Adrenal gland (tissue), 12 donors: ENCODE results near the gene ARL15. TPM values are rescaled to one million over a fixed set of nuclear protein-coding genes. Genes with fewer than 3 reads are reported as not detected.

Experiments
- DNase-seq, 7 donors: peaks; one replicate each; pipeline ENCODE4 v3.0.0-alpha.2; 2019 to 2020
- H3K27ac ChIP-seq, 5 donors: fragments of 200-600 bp; sonication (generic) in 4 of 5; 1 replicate in 3 of 5; 2 replicates in 2 of 5; pipeline versions ENCODE4 v1.5.1 to v1.8.0; 2016 to 2020; ENCODE audit warnings: mild to moderate bottlenecking in 1 of 5
- H3K27me3 ChIP-seq: fragments of 200-600 bp; 2 replicates; pipeline ENCODE4 v1.8.0; 2021
- H3K36me3 ChIP-seq, 2 donors: fragments of 200-600 bp; replicated peaks in 1 of 2; 1 replicate in 1 of 2; 2 replicates in 1 of 2; pipeline versions ENCODE4 v1.5.1 to v1.8.0; 2018 to 2022
- H3K4me1 ChIP-seq, 2 donors: fragments of 200-600 bp; replicated peaks in 1 of 2; 1 replicate in 1 of 2; 2 replicates in 1 of 2; pipeline versions ENCODE4 v1.5.1 to v1.8.0; 2018 to 2021
- H3K4me3 ChIP-seq, 4 donors: fragments of 200-600 bp; sonication (generic) in 3 of 4; one replicate each; pipeline ENCODE4 v1.5.1; 2016 to 2018
- H3K9me3 ChIP-seq, 3 donors: fragments of 200-600 bp; sonication (generic) in 1 of 3; replicated peaks in 1 of 3; 1 replicate in 2 of 3; 2 replicates in 1 of 3; pipeline versions ENCODE4 v1.5.1 to v1.8.0; 2016 to 2021
- CTCF ChIP-seq, 6 experiments: fragments of 450-650 bp in 4 of 6; fragments of 200-600 bp in 2 of 6; sonication (generic) in 1 of 6; IDR thresholded peaks; 1 replicate in 5 of 6; 2 replicates in 1 of 6; pipeline versions ENCODE4 v1.5.1 to v1.8.0; 2016 to 2021; ENCODE audit warnings: antibody characterized with exemption in 6 of 6, mild to moderate bottlenecking in 2 of 6, moderate library complexity in 1 of 6
- POLR2A ChIP-seq, 2 donors: fragments of 450-650 bp; IDR thresholded peaks; one replicate each; pipeline ENCODE4 v1.6.1; 2017; ENCODE audit warnings: antibody characterized with exemption in 2 of 2, mild to moderate bottlenecking in 2 of 2, moderate library complexity in 1 of 2
- WGBS, 4 donors: extraction: QIAGEN DNeasy Blood & Tissue Kit in 2 of 4; methylation state at CpG; one replicate each; pipeline versions ENCODE4 v1.1.5 to v1.1.7; 2013 to 2017; 5-methylcytosine and 5-hydroxymethylcytosine counted together
- intact Hi-C, 2 donors: fragments of 100-400 bp; cut with DNase I; formaldehyde crosslinking; loops; one replicate each; pipeline versions ENCODE4 v1.14.1 to v1.15.0; 2022 to 2023
- polyA plus RNA-seq, 3 donors: library from polyadenylated mRNA; stranded (reverse); fragments of 200-250 nt in 2 of 3; fragments of 350-450 nt in 1 of 3; fragmentation: Illumina TruSeq in 1 of 3; extraction: RNeasy Lipid Tissue Mini Kit (QIAGEN cat#74804) in 1 of 3; gene quantifications; one replicate each; pipeline ENCODE4 v1.2.3, GENCODE V29; 2013 to 2014
- total RNA-seq, 9 donors: library from RNA; depleted of rRNA in 4 of 9; stranded (reverse); fragments of >200 nt in 4 of 9; fragments of 120-200 nt in 1 of 9; fragmentation: NEBNext Ultra II Directional in 1 of 9; extraction: Animal tissue kit (Norgen Biotek cat#: 25700) in 1 of 9; gene quantifications; one replicate each; pipeline versions ENCODE4 v1.1.0 to v1.2.4, GENCODE V29; 2013 to 2023
- donor health status: healthy with polysubstance abuse.
- donor health status: Bipolar disorder and iron deficiency.
- donor health status: DM: yes; HTN: yes; CAD: no.
- donor health status: DM: no; HTN: no; CAD: no.
- donor health status: DM: no; HTN: no; CAD: no.
- donor health status: DM: yes; HTN: yes; CAD: no.

Gene ARL15
- total and polyA plus RNA-seq, 12 donors, result 12.1 to 85.6 (median 38.9) TPM

DNA sequence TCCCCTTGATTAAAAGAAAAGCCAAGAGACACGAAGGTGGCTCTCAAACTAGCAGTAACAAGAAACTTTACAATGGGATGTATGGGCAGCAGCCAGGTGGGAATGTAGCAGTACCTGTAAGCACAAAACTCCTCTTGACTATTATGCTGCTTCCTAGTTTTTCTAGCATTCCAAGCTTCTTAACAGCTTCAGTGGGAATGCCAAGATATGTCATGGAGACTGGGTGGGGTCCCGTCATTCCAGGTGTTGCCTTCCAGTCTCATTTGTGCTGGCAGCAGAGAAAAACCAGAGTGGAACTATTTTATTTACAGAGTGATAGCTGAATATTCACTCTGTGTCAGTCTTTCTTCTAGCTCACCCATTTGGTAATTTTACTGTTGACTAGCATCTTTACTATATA lies 236.6 kb downstream of the ARL15 start:
- Histone ChIP-seq H3K36me3 (no peaks in the 10 kb centered on the region), H3K27ac (no peak overlapping the region), H3K27me3 (no peaks in the 10 kb centered on the region), H3K9me3 (no peaks in the 10 kb centered on the region), H3K4me3 (no peak overlapping the region), H3K4me1 (no peaks in the 10 kb centered on the region)
- DNase-seq, result no peak
- intact Hi-C loops, result no loop called here
- no peak for TF ChIP-seq CTCF (IDR thresholded peaks at IDR 0.05)
- no peak for TF ChIP-seq POLR2A (IDR thresholded peaks at IDR 0.05)
- 89 to 97% (median 89%) methylated on average over 2 of the region's 2 CpGs for WGBS, 4 donors

DNA sequence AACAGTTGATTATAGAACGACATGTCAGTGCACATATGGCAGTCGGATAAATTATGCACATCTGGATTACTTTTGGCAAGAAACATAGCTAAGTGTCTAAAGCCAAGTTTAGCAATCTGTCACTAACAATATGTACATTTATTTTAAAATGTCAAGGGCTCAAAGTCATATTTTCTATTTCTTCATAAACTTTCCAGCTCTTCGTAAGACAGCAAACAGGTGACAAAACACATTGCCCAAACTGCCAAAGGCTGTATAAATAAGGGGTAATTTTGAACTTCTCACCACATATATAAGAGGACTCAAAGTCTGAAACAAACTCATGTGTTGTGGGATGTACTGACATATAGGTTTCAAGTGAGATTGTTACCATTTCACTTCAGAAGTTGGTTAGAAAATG lies 237.2 kb downstream of the ARL15 start:
- Histone ChIP-seq H3K9me3 (no peaks in the 10 kb centered on the region), H3K4me1 (no peaks in the 10 kb centered on the region), H3K4me3 (no peak overlapping the region), H3K27me3 (no peaks in the 10 kb centered on the region), H3K36me3 (no peaks in the 10 kb centered on the region), H3K27ac (no peak overlapping the region)
- TF ChIP-seq POLR2A (IDR thresholded peaks at IDR 0.05) (no peak), CTCF (IDR thresholded peaks at IDR 0.05) (no peak)
- DNase-seq, result no peak
- intact Hi-C loops, result no loop called here
- WGBS, 4 donors, result 74 to 79% (median 76%) methylated on average over 3 of the region's 3 CpGs

GRCh38 chr5:54066433-54066832 lies 243.9 kb downstream of the ARL15 start:
- H3K36me3 ChIP-seq, result no peaks in the 10 kb centered on the region
- H3K4me1 ChIP-seq, result no peaks in the 10 kb centered on the region
- DNase-seq, result no peak
- intact Hi-C loops, result no loop called here
- TF ChIP-seq POLR2A (IDR thresholded peaks at IDR 0.05), result no peak
- no peak for TF ChIP-seq CTCF (IDR thresholded peaks at IDR 0.05)
- WGBS, 4 donors, result 89 to 94% (median 93%) methylated on average over 2 of the region's 2 CpGs
- H3K4me3 ChIP-seq, result no peak overlapping the region
- no peak overlapping the region for H3K27ac ChIP-seq
- no peaks in the 10 kb centered on the region for H3K27me3 ChIP-seq
- no peaks in the 10 kb centered on the region for H3K9me3 ChIP-seq

- 77 to 94% (median 84%) methylated on average over 3 of the region's 3 CpGs for WGBS, 4 donors
- no peak for TF ChIP-seq POLR2A (IDR thresholded peaks at IDR 0.05)
- no peak for TF ChIP-seq CTCF (IDR thresholded peaks at IDR 0.05)
- no peak overlapping the region for H3K27ac ChIP-seq
- no peak overlapping the region for H3K4me3 ChIP-seq
- H3K36me3 ChIP-seq, result no peaks in the 10 kb centered on the region
- no peak for DNase-seq
- intact Hi-C loops, result no loop called here
- no peaks in the 10 kb centered on the region for H3K9me3 ChIP-seq
- no peaks in the 10 kb centered on the region for H3K4me1 ChIP-seq
- no peaks in the 10 kb centered on the region for H3K27me3 ChIP-seq
Observed at GRCh38 chr5:54063817-54064216, 246.6 kb downstream of the ARL15 start.
